ENCODE measurements around the gene GMPR.

The GMPR gene

GRCh38 chr6:16334671-16335070 lies 96.3 kb downstream of the GMPR start:
- peaks cover 4 to 77% (median 58%) of the 10 kb centered on the region in 4 donors for H3K4me1 ChIP-seq
- peak; percentile 88 to 89 for DNase-seq
- H3K36me3 ChIP-seq = no peaks in the 10 kb centered on the region
- intact Hi-C loops (cut with DNase I; ENCODE audit: low total_unique reads) = loop anchor here (5.0 to 10.0 kb wide), 4 partner anchors 73 to 630 kb away; partner anchors contain the start of gene ATXN1
- TF ChIP-seq CTCF (IDR thresholded peaks at IDR 0.05) = no peak
- H3K4me3 ChIP-seq = no peak overlapping the region
- H3K27ac ChIP-seq = peak overlapping the region in 1 of 2 donors; percentile 38
- H3K27me3 ChIP-seq = no peaks in the 10 kb centered on the region
- no peaks in the 10 kb centered on the region for H3K9me3 ChIP-seq

GRCh38 chr6:16335176-16335575 lies 96.8 kb downstream of the GMPR start:
- Histone ChIP-seq H3K9me3 (no peaks in the 10 kb centered on the region), H3K36me3 (no peaks in the 10 kb centered on the region), H3K4me3 (no peak overlapping the region), H3K27me3 (no peaks in the 10 kb centered on the region), H3K27ac (peak overlapping the region in 1 of 2 donors; percentile 38), H3K4me1 (peaks cover 4 to 80% (median 58%) of the 10 kb centered on the region in 4 donors)
- DNase-seq = no peak
- TF ChIP-seq CTCF (IDR thresholded peaks at IDR 0.05) = no peak
- intact Hi-C loops (cut with DNase I; ENCODE audit: low total_unique reads) = loop anchor here (5.0 to 10.0 kb wide), 3 partner anchors 72 to 630 kb away; no protein-coding TSS in a partner anchor

- no peaks in the 10 kb centered on the region for H3K9me3 ChIP-seq
- DNase-seq = no peak
- H3K27me3 ChIP-seq = no peaks in the 10 kb centered on the region
- intact Hi-C loops (cut with DNase I; ENCODE audit: low total_unique reads) = loop anchor here (5.0 to 10.0 kb wide), 3 partner anchors 71 to 629 kb away; no protein-coding TSS in a partner anchor
- H3K4me3 ChIP-seq = no peak overlapping the region
- no peak for TF ChIP-seq CTCF (IDR thresholded peaks at IDR 0.05)
- peaks cover 4 to 76% (median 58%) of the 10 kb centered on the region in 4 donors for H3K4me1 ChIP-seq
- H3K27ac ChIP-seq = peak overlapping the region in 1 of 2 donors; percentile 2
- H3K36me3 ChIP-seq = no peaks in the 10 kb centered on the region
These were observed 97.8 kb downstream of the GMPR start for GRCh38 chr6:16336056-16336818.

- no peak for TF ChIP-seq CTCF (IDR thresholded peaks at IDR 0.05)
- intact Hi-C loops (cut with DNase I; ENCODE audit: low total_unique reads) = loop anchor here (5.0 to 10.0 kb wide), 3 partner anchors 70 to 628 kb away; no protein-coding TSS in a partner anchor
- DNase-seq = no peak
These were observed 98.5 kb downstream of the GMPR start for GRCh38 chr6:16336911-16337294.

GRCh38 chr6:16337295-16337975 lies 99.0 kb downstream of the GMPR start:
- intact Hi-C loops (cut with DNase I; ENCODE audit: low total_unique reads) = loop anchor here (5.0 to 10.0 kb wide), 3 partner anchors 70 to 627 kb away; no protein-coding TSS in a partner anchor
- TF ChIP-seq CTCF (IDR thresholded peaks at IDR 0.05) = no peak
- Histone ChIP-seq H3K4me1 (peaks cover 4 to 70% (median 48%) of the 10 kb centered on the region in 4 donors), H3K27me3 (no peaks in the 10 kb centered on the region), H3K4me3 (no peak overlapping the region), H3K36me3 (no peaks in the 10 kb centered on the region), H3K27ac (peak overlapping the region in 1 of 2 donors; percentile 14), H3K9me3 (no peaks in the 10 kb centered on the region)
- DNase-seq = peak; percentile 89 to 96

More at GRCh38 chr6:16336911-16337294, 98.5 kb downstream of the GMPR start:
- H3K27me3 ChIP-seq = no peaks in the 10 kb centered on the region
- peak overlapping the region in 1 of 2 donors; percentile 14 for H3K27ac ChIP-seq
- peaks cover 4 to 70% (median 53%) of the 10 kb centered on the region in 4 donors for H3K4me1 ChIP-seq
- H3K36me3 ChIP-seq = no peaks in the 10 kb centered on the region
- H3K4me3 ChIP-seq = no peak overlapping the region
- H3K9me3 ChIP-seq = no peaks in the 10 kb centered on the region

Measured in tibial artery (tissue), 4 donors.